Measurements from ENCODE around the gene TRIM45.

- TF ChIP-seq CTCF (IDR thresholded peaks at IDR 0.05; ENCODE audit: insufficient read depth, low read length) (no peak), POLR2AphosphoS5 (IDR thresholded peaks at IDR 0.05; ENCODE audit: low read depth) (no peak)
These were observed 26.5 kb upstream of the TRIM45 start for GRCh38 chr1:117147856-117148588.

All from HL-60 (cell line).